HepG2 (cell line): ENCODE data around the gene DENND5A.

Experiments used
- CC2D1A ChIP-seq: sonication (generic); formaldehyde crosslinking; IDR thresholded peaks from 2 replicates; pipeline ENCODE4 v1.8.1; 2023; ENCODE audit warnings: mild to moderate bottlenecking, missing genetic modification reagents
- CEBPB ChIP-seq: IDR thresholded peaks from 2 replicates; pipeline ENCODE4 v1.6.1; 2011; ENCODE audit warnings: low read depth, low read length, improper control_type of control experiment, borderline replicate concordance
- DNMT1 ChIP-seq: sonication (generic); formaldehyde crosslinking; IDR thresholded peaks from 2 replicates; pipeline ENCODE4 v1.5.1; 2020; ENCODE audit warnings: mild to moderate bottlenecking, missing genetic modification reagents
- HHEX ChIP-seq: IDR thresholded peaks from 2 replicates; pipeline ENCODE4 v1.6.1; 2016; ENCODE audit warnings: control low read depth
- KDM4B ChIP-seq: sonication (generic); formaldehyde crosslinking; IDR thresholded peaks from 2 replicates; pipeline ENCODE4 v1.4.0; 2020; ENCODE audit warnings: missing genetic modification reagents
- NCOA2 ChIP-seq: sonication (generic); formaldehyde crosslinking; IDR thresholded peaks from 2 replicates; pipeline ENCODE4 v1.8.0; 2022; ENCODE audit warnings: inconsistent platforms
- NFYB ChIP-seq: sonication (generic); formaldehyde crosslinking; IDR thresholded peaks from 2 replicates; pipeline ENCODE4 v1.4.0; 2020; ENCODE audit warnings: missing genetic modification reagents
- POLR2AphosphoS5 ChIP-seq: IDR thresholded peaks from 2 replicates; pipeline ENCODE4 v1.6.1; 2012; ENCODE audit warnings: low read depth, low read length
- SP140L ChIP-seq: sonication (generic); formaldehyde crosslinking; IDR thresholded peaks from 2 replicates; pipeline ENCODE4 v1.4.0; 2020; ENCODE audit warnings: missing genetic modification reagents, borderline replicate concordance
- TF ChIP-seq, protein P1 (sequence below): sonication (generic); formaldehyde crosslinking; IDR thresholded peaks from 2 replicates; pipeline ENCODE4 v1.5.0; 2020; ENCODE audit warnings: mild to moderate bottlenecking, missing genetic modification reagents, moderate library complexity
- TF ChIP-seq, protein P2 (sequence below): sonication (generic); formaldehyde crosslinking; IDR thresholded peaks from 2 replicates; pipeline ENCODE4 v1.5.1; 2020; ENCODE audit warnings: missing genetic modification reagents, mild to moderate bottlenecking, borderline replicate concordance

DNA sequence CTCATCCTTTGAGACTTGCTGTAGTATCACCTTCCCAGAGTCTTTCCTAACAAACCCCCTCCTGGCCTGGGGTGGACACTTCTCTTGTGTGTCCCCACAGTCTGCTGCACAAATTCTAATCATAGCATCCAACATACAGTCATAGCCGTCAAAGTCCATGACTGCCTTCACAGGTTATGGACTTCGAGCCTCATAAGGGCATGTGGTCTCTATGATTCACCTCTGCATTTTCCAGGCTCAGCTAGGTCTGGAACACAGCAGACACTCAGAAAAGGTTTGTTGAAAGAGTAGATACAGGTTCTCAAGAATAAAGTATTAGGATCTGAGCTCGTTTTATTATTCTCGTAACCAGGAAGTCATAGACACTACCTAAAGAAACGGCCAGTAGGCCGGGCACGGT lies 160.6 kb downstream of the DENND5A start:
- TF ChIP-seq HHEX (CRISPR knock-in tag) (no peak), CEBPB (no peak), CC2D1A (no peak), DNMT1 (CRISPR knock-in tag) (no peak), POLR2AphosphoS5 (no peak), NCOA2 (CRISPR knock-in tag) (no peak), KDM4B (CRISPR knock-in tag) (no peak), SP140L (CRISPR knock-in tag) (no peak), NFYB (CRISPR knock-in tag) (no peak)
- TF ChIP-seq, protein P1, sequence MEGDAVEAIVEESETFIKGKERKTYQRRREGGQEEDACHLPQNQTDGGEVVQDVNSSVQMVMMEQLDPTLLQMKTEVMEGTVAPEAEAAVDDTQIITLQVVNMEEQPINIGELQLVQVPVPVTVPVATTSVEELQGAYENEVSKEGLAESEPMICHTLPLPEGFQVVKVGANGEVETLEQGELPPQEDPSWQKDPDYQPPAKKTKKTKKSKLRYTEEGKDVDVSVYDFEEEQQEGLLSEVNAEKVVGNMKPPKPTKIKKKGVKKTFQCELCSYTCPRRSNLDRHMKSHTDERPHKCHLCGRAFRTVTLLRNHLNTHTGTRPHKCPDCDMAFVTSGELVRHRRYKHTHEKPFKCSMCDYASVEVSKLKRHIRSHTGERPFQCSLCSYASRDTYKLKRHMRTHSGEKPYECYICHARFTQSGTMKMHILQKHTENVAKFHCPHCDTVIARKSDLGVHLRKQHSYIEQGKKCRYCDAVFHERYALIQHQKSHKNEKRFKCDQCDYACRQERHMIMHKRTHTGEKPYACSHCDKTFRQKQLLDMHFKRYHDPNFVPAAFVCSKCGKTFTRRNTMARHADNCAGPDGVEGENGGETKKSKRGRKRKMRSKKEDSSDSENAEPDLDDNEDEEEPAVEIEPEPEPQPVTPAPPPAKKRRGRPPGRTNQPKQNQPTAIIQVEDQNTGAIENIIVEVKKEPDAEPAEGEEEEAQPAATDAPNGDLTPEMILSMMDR (CRISPR knock-in tag) = no peak
- TF ChIP-seq, protein P2, sequence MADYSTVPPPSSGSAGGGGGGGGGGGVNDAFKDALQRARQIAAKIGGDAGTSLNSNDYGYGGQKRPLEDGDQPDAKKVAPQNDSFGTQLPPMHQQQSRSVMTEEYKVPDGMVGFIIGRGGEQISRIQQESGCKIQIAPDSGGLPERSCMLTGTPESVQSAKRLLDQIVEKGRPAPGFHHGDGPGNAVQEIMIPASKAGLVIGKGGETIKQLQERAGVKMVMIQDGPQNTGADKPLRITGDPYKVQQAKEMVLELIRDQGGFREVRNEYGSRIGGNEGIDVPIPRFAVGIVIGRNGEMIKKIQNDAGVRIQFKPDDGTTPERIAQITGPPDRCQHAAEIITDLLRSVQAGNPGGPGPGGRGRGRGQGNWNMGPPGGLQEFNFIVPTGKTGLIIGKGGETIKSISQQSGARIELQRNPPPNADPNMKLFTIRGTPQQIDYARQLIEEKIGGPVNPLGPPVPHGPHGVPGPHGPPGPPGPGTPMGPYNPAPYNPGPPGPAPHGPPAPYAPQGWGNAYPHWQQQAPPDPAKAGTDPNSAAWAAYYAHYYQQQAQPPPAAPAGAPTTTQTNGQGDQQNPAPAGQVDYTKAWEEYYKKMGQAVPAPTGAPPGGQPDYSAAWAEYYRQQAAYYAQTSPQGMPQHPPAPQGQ (CRISPR knock-in tag) = no peak
